HG02798 (cell line): Measurements from ENCODE around the gene GPAT3.
"Not testable (repeated sequence)": the region's sequence is repeated elsewhere in the genome, so short reads cannot be mapped to it uniquely, and the experiment has no call there.

Source experiments
- ATAC-seq: cut with Tn5 transposase; IDR thresholded peaks from one replicate; pipeline ENCODE4 v1.9.1; 2021; ENCODE audit warnings: mild to moderate bottlenecking; ENCODE audit not compliant: unreplicated experiment, poor library complexity

Gene GPAT3

GRCh38 chr4:83591056-83591455, 55.1 kb downstream of the GPAT3 start:
- no peak for ATAC-seq

DNA sequence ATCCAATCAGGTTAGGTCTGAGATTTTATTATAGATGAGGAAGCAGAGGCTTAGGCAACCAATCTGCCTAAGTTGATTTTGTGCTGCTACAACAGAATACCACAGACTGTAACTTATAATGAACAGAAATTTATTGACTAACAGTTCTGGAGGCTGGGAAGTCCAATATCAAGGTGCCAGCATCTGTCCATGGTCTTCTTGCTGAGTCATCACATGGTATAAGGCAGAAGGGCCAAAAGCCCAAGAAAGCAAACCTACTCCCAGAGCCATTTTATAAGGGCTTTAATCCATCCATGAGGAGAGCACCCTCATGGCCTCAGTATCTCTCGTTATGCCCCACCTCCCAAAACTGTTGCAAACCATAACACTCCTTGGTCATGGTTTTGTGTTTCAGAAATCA, 55.8 kb downstream of the GPAT3 start:
- no peak for ATAC-seq

- ATAC-seq: peak; percentile 73
Observed at GRCh38 chr4:83599183-83599582, 63.3 kb downstream of the GPAT3 start.

DNA sequence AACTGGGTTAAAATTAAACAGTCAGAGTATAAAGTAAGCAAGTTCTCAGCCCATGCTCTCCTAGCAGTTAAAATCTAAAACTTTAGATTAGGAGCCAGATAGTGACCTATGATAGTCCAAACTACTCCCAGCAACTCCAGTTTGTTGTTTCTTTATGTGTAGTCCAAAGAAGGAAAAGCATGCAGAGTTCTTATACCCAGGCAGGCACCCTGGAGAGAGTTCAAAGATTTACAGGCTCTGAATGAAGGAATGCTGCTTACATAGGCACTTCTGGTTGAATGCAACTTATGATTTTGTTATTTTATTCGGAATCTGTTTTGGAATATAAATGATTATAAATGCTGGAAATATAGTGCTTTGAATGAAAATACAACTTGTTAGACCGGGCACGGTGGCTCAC, 67.2 kb downstream of the GPAT3 start:
- no peak for ATAC-seq

DNA sequence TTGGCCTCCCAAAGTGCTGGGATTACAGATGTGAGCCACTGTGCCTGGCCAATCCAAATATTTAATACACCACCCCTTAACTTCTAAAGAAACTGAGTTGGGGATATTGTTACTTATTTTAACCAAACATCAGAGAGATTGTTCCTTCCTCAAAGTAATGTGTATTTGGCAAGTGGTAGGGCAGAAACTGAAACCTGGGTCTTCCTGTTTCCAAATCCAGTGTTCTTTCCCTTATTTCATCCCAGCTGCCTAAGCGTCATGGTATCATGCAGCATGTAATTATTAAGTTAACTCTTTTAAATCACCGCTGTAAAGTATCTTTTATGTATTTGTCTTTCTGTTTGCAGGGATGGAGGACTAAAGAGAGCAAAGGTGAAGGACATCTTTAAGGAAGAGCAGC, 68.4 kb downstream of the GPAT3 start:
- no peak for ATAC-seq

DNA sequence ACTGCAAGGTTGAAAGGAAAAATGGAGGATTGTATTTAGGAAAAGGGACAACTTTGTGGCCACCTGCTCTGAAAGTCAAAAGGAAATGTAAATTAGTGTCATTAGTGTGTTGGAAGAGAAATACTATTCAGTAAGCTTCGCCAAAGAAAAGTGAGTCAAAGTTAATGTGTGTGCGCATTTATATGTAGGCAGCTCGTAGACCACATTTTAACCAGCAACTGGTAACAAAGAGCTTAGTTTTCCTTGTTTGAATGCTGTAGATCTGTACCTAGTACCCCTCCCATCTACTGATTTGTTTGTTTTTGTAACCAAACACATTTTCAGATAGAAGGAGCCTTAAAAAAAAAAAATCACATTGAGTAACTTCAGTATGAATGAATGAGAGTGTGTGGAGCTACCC, 69.3 kb downstream of the GPAT3 start:
- ATAC-seq: no peak

- peak; percentile 35 for ATAC-seq
Observed at GRCh38 chr4:83605744-83606172, 69.8 kb downstream of the GPAT3 start.

- ATAC-seq: no peak
Observed at GRCh38 chr4:83606460-83606859, 70.6 kb downstream of the GPAT3 start.

DNA sequence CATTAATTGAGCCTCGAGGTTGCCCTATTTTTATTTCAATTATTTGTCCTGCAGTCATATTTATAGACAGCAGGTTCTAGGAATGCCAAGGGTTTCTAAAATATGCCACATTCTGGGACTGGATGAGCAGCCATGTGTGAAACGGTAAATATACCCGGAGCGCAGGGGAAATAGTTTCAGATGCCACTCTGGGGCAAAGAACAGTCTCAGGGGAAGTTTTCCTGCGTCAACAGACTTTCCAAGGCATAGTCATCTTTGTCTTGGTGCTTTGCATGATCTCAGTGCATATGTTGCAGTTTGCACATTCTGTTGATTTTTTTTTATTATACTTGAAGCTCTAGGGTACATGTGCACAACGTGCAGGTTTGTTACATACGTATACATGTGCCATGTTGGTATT, 71.0 kb downstream of the GPAT3 start:
- ATAC-seq: no peak

DNA sequence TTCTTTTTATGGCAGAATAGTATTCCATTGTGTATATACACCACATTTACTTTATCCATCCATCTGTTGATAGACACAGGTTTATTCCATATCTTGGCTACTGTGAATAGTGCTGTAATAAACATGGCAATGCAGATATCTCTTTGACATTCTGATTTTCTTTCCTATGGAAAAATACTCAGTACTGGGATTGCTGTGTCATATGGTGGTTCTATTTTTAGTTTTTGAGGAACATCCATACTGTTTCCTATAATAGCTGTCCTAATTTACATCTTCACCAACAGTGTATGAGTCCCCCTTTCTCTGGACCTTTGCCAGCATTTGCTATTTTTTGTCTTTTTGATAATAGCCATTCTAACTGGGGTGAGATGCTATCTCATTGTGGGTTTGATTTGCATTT, 73.5 kb downstream of the GPAT3 start:
- ATAC-seq: no peak

DNA sequence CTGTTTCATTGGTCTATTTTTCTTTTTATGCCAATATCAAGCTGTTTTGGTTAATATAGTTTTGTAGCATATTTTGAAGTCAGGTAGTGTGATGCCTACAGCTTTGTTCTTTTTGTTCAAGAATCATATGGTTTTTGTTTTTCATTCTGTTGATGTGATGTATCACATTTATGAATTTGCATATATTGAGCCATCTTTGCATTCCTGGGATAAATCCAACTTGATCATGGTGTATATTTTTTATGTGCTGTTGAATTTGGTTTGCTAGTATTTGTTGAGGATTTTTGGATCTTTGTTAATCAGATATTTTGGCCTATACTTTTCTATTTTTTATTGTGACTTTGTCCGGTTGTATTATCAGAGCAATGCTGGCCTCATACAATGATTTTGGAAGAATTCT, 74.8 kb downstream of the GPAT3 start:
- no peak for ATAC-seq

DNA sequence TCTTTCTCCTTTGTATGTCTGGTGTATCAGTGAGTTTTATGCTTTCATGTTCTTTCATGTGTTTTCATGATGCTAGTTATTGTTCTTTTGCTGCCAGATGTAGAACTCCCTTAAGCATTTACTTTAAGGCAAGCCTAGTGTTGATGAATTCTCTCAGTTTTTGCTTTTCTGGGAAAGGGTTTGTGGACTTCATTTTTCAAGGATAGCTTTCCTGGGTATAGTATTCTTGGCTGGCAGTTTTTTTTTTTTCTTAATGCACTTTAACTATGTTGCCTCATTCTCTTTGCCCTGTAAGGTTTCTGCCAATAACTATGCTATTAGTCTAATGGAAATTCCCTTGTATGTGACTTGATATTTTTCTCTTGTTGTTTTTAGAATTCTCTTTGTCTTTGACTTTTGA, 77.1 kb downstream of the GPAT3 start:
- no peak for ATAC-seq

DNA sequence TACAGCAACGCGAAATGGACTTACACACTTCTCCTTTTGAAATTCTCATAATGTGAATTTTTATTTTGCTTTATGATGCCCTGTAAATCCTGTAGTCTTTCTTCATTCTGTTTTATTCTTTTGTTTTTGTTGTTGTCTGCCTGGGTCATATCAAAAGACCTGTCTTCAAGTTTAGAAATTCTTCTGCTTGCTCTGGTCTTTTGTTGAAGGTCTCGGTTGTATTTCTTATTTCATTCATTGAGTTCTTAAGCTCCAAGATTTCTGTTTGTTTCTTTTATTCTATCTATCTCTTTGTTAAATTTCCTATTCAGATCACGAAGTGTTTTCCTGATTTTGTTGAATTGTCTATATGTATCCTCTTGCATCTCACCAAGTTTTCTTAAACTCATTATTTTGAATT, 78.1 kb downstream of the GPAT3 start:
- no peak for ATAC-seq

GRCh38 chr4:83616252-83616651, 80.3 kb downstream of the GPAT3 start:
- no peak for ATAC-seq

DNA sequence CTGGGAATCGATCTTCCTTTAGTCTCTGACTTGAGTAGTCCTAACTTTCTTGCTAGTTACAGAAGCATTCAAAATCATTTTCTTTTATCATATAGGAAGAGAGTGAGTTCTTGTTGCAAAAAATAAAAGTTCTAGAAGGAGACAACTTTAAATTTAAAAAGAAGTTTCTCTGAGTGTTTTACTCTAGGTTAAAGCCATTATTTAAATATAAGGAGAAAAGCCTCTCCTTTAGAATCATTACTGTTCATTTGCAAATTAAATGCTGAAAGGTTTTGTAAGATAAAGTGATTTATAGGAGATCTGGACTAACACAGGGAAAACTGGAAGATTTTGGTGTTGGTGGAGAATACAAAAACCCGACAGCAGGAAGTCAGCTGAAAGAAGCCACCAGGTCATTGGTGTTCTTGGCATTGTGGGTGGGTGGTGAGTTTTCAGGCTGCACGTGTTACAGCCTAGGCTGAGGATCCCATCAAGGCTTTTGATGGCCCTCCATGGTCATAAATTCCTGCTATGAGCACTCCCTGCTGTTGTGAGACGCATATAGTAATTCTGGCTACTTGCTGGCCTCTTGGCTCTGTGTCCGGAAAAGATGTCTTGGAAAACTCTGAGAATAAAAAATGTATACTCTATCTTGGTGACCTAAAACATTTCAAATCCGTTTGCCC, 81.6 kb downstream of the GPAT3 start:
- no peak for ATAC-seq

GRCh38 chr4:83618431-83618830, 82.5 kb downstream of the GPAT3 start:
- ATAC-seq: no peak

DNA sequence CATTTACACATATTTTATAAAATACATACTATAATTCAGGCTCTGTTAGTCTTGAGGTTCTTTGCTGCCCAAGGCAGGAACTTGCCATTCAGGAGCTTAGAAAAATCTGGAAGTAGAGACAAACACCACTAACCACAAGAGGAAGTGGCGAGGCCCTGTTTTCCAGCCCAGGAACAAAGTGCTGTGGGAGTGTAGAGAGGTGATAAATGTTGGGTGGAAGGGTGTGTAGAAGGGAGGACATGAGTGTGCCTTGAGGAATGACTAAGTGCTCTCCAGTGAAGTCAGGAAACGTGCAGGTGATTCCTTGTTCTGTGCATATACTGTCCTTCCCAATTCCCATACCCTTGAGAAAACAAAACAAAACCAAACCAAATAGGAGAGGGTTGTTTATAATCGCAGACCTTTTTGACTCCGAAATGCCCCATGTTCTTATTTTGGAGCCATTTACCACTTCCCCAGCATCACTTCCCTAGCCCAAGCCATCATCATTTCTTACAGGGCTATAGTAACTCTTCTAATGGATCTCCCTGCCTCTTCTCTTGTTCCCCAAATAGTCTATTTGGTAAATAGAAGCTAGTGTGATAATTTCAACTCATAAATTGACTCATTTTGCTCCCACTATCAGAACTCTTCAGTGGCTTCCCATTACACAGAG, 83.2 kb downstream of the GPAT3 start:
- ATAC-seq: no peak

DNA sequence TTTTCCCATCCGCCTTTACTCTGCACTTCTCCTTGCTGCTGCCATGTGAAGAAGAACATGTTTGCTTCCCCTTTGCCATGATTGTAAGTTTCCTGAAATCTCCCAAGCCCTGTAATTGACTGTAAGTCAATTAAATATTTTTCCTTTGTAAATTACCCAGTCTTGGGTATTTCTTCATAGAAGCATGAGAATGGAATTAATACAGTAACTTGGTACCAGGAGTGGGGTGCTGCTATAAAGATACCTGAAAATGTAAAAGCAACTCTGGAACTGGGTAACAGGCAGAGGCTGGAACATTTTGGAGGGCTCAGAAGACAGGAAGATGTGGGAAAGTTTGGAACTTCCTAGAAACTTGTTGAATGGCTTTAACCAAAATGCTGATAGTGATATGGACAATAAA, 86.2 kb downstream of the GPAT3 start:
- ATAC-seq: not testable (repeated sequence)

- ATAC-seq: no peak
Observed at GRCh38 chr4:83625821-83626220, 89.9 kb downstream of the GPAT3 start.

GRCh38 chr4:83626245-83626836, 90.4 kb downstream of the GPAT3 start:
- no peak for ATAC-seq

GRCh38 chr4:83629945-83630721, 94.2 kb downstream of the GPAT3 start:
- ATAC-seq: no peak
